BJ (cell line): Measurements from ENCODE around the gene PLD4. TPM values are rescaled to one million over a fixed set of nuclear protein-coding genes. Genes with fewer than 3 reads are reported as not detected.

Source experiments
- CTCF ChIA-PET: fragments of 350-600 bp; formaldehyde crosslinking; extraction: SDS; loops from one replicate; lab custom pipeline; 2021; ENCODE audit warnings: antibody characterized with exemption, inconsistent platforms; lab: Yijun Ruan, JAX
- POLR2A ChIA-PET: fragments of 300-600 bp; sonication (Branson Sonifier 250); formaldehyde crosslinking; extraction: SDS; loops from one replicate; lab custom pipeline; 2021; ENCODE audit warnings: antibody characterized with exemption; lab: Charles Lee
- DNase-seq: peaks from one replicate; pipeline ENCODE4 v3.0.0-alpha.2; 2011; ENCODE audit warnings: low read depth
- H3K27me3 ChIP-seq: 2 replicates; pipeline ENCODE4 v1.6.0; 2011; ENCODE audit warnings: low read length; ENCODE audit not compliant: control insufficient read depth, insufficient read depth
- H3K36me3 ChIP-seq: 2 replicates; pipeline ENCODE4 v1.5.1; 2011; ENCODE audit warnings: low read length; ENCODE audit not compliant: control insufficient read depth, insufficient read depth
- H3K4me3 ChIP-seq: 2 replicates; pipeline ENCODE4 v1.5.1; 2011; ENCODE audit warnings: low read depth, mild to moderate bottlenecking, control low read depth, low read length
- CTCF ChIP-seq: IDR thresholded peaks from 2 replicates; pipeline ENCODE4 v1.5.1; 2011; ENCODE audit warnings: low read depth, mild to moderate bottlenecking, control low read depth, inconsistent platforms, low read length, moderate library complexity; ENCODE audit not compliant: insufficient read depth
- polyA plus RNA-seq: library from polyadenylated mRNA; depleted of rRNA; stranded (reverse); fragments of >200 nt; gene quantifications from 2 replicates; pipeline ENCODE4 v1.2.3, GENCODE V29; 2011

The PLD4 gene
- polyA plus RNA-seq, 1 experiment, result 0.02 TPM

GRCh38 chr14:104925855-104926609 lies 1.4 kb downstream of the PLD4 start:
- CTCF ChIA-PET, result interaction anchor here (2.9 kb wide), 1 partner anchor 120 kb away, joined by 10 read pairs; no protein-coding TSS in a partner anchor
- POLR2A ChIA-PET, result no interaction called here

GRCh38 chr14:104926619-104927431 lies 2.1 kb downstream of the PLD4 start:
- Histone ChIP-seq H3K4me3 (no peak overlapping the region), H3K27me3 (0 out of 2 replicates have a peak, but pooled peaks cover 2% of the 10 kb centered on the region), H3K36me3 (no peaks in the 10 kb centered on the region)
- no peak for TF ChIP-seq CTCF
- no peak for DNase-seq
- CTCF ChIA-PET, result interaction anchor here (2.9 kb wide), 1 partner anchor 119 kb away, joined by 10 read pairs; no protein-coding TSS in a partner anchor
- POLR2A ChIA-PET, result no interaction called here

More at GRCh38 chr14:104925855-104926609, 1.4 kb downstream of the PLD4 start:
- no peak for TF ChIP-seq CTCF
- H3K4me3 ChIP-seq, result no peak overlapping the region
- DNase-seq, result no peak
- H3K27me3 ChIP-seq, result 0 out of 2 replicates have a peak, but pooled peaks cover 2% of the 10 kb centered on the region
- no peaks in the 10 kb centered on the region for H3K36me3 ChIP-seq

- Histone ChIP-seq H3K27me3 (0 out of 2 replicates have a peak, but pooled peaks cover 2% of the 10 kb centered on the region), H3K36me3 (no peaks in the 10 kb centered on the region), H3K4me3 (no peak overlapping the region)
- DNase-seq, result no peak
- CTCF ChIA-PET, result interaction anchor here (2.9 kb wide), 1 partner anchor 118 kb away, joined by 10 read pairs; no protein-coding TSS in a partner anchor
- TF ChIP-seq CTCF, result no peak
- POLR2A ChIA-PET, result no interaction called here
Observed at GRCh38 chr14:104927432-104927816, 2.7 kb downstream of the PLD4 start.

GRCh38 chr14:104927901-104928300 lies 3.2 kb downstream of the PLD4 start:
- Histone ChIP-seq H3K4me3 (no peak overlapping the region), H3K27me3 (0 out of 2 replicates have a peak, but pooled peaks cover 2% of the 10 kb centered on the region), H3K36me3 (no peaks in the 10 kb centered on the region)
- POLR2A ChIA-PET, result no interaction called here
- TF ChIP-seq CTCF, result no peak
- no peak for DNase-seq
- CTCF ChIA-PET, result interaction anchor here (0.9 kb wide), 1 partner anchor 32 kb away, joined by 6 read pairs; no protein-coding TSS in a partner anchor
